IMR-90 (cell line): ENCODE data around the gene NCKAP5L. TPM values are rescaled to one million over a fixed set of nuclear protein-coding genes. Genes with fewer than 3 reads are reported as not detected.

Experiments used
- ATAC-seq: fragments of 200-7000 bp; cut with Tn5 transposase; 2 replicates; pipeline ENCODE4 v1.9.1; 2020; ENCODE audit warnings: low read depth, mild to moderate bottlenecking, moderate library complexity
- BruUV-seq: library from RNA; stranded (reverse); fragments of 400-500 nt; replicated peaks from 2 replicates; lab custom pipeline; 2021; lab: Mats Ljungman, UMichigan
- CTCF ChIA-PET: fragments of 300-600 bp; formaldehyde crosslinking; extraction: SDS; loops from one replicate; lab custom pipeline; 2021; ENCODE audit warnings: antibody characterized with exemption; lab: Yijun Ruan, JAX
- POLR2A ChIA-PET: fragments of 300-600 bp; sonication (Branson Sonifier 250); formaldehyde crosslinking; loops from one replicate; lab custom pipeline; 2022; ENCODE audit warnings: antibody characterized with exemption; ENCODE audit not compliant: unreplicated experiment; lab: Charles Lee
- DNase-seq: peaks from one replicate; pipeline ENCODE4 v3.0.0; 2013
- H2AFZ ChIP-seq: replicated peaks from 2 replicates; pipeline ENCODE3; 2013; ENCODE audit warnings: low read length, mild to moderate bottlenecking; ENCODE audit not compliant: poor library complexity
- H2AK5ac ChIP-seq: 2 replicates; pipeline ENCODE4 v1.6.1; 2013; ENCODE audit warnings: low read depth, low read length, inconsistent platforms
- H2AK9ac ChIP-seq: replicated peaks from 2 replicates; pipeline ENCODE3; 2013; ENCODE audit warnings: mild to moderate bottlenecking, low read depth, low read length, moderate library complexity; ENCODE audit not compliant: poor library complexity
- H2BK120ac ChIP-seq: 2 replicates; pipeline ENCODE4 v1.6.1; 2013; ENCODE audit warnings: low read depth, low read length, inconsistent platforms
- H2BK15ac ChIP-seq: 3 replicates; pipeline ENCODE4 v1.6.1; 2013; ENCODE audit warnings: low read depth, low read length, inconsistent platforms
- H2BK20ac ChIP-seq: 2 replicates; pipeline ENCODE4 v1.6.1; 2013; ENCODE audit warnings: low read depth, mild to moderate bottlenecking, inconsistent platforms, low read length, moderate library complexity
- H2BK5ac ChIP-seq: 2 replicates; pipeline ENCODE4 v1.6.1; 2013; ENCODE audit warnings: mild to moderate bottlenecking, low read depth, low read length, inconsistent platforms; ENCODE audit not compliant: poor library complexity, severe bottlenecking
- H3K14ac ChIP-seq: replicated peaks from 2 replicates; pipeline ENCODE4 v1.6.1; 2013; ENCODE audit warnings: low read depth, low read length, inconsistent platforms
- H3K18ac ChIP-seq: 2 replicates; pipeline ENCODE4 v1.6.1; 2013; ENCODE audit warnings: low read depth, low read length, control low read depth
- H3K23ac ChIP-seq: 2 replicates; pipeline ENCODE4 v1.6.1; 2013; ENCODE audit warnings: low read depth, low read length, inconsistent platforms
- H3K27ac ChIP-seq: 2 replicates; pipeline ENCODE4 v1.5.1; 2013; ENCODE audit warnings: mild to moderate bottlenecking, control low read depth, low read length; ENCODE audit not compliant: insufficient read depth
- H3K27me3 ChIP-seq: 2 replicates; pipeline ENCODE4 v1.6.1; 2013; ENCODE audit warnings: low read length; ENCODE audit not compliant: control insufficient read depth, insufficient read depth
- H3K36me3 ChIP-seq: 2 replicates; pipeline ENCODE4 v1.6.1; 2013; ENCODE audit warnings: low read length, mixed read lengths; ENCODE audit not compliant: control insufficient read depth, insufficient read depth
- H3K4ac ChIP-seq: 2 replicates; pipeline ENCODE4 v1.6.1; 2013; ENCODE audit warnings: low read depth, low read length, inconsistent platforms
- H3K4me1 ChIP-seq: 2 replicates; pipeline ENCODE4 v1.6.1; 2013; ENCODE audit warnings: low read length, mixed read lengths; ENCODE audit not compliant: control insufficient read depth, insufficient read depth
- H3K4me2 ChIP-seq: 2 replicates; pipeline ENCODE4 v1.6.1; 2013; ENCODE audit warnings: low read depth, mild to moderate bottlenecking, control low read depth, low read length, moderate library complexity
- H3K4me3 ChIP-seq: 2 replicates; pipeline ENCODE4 v1.5.1; 2013; ENCODE audit warnings: low read depth, mild to moderate bottlenecking, control low read depth, low read length, moderate library complexity; ENCODE audit not compliant: insufficient read depth
- H3K56ac ChIP-seq: 2 replicates; pipeline ENCODE4 v1.6.1; 2013; ENCODE audit warnings: low read length, inconsistent platforms; ENCODE audit not compliant: insufficient read depth; ENCODE audit errors: extremely low read depth
- H3K79me1 ChIP-seq, 2 experiments: 2 replicates each; pipeline ENCODE4 v1.6.1; 2013; ENCODE audit warnings: low read length in 2 of 2, inconsistent platforms in 1 of 2, low read depth in 1 of 2
- H3K9ac ChIP-seq: 2 replicates; pipeline ENCODE4 v1.6.1; 2013; ENCODE audit warnings: low read depth, low read length, control low read depth
- H3K9me1 ChIP-seq: 2 replicates; pipeline ENCODE4 v1.6.1; 2013; ENCODE audit warnings: low read length, inconsistent platforms; ENCODE audit not compliant: insufficient read depth
- H3K9me3 ChIP-seq: 2 replicates; pipeline ENCODE4 v1.6.1; 2013; ENCODE audit warnings: low read length; ENCODE audit not compliant: control insufficient read depth, insufficient read depth
- H4K20me1 ChIP-seq: 2 replicates; pipeline ENCODE4 v1.6.1; 2013; ENCODE audit warnings: low read length, inconsistent platforms; ENCODE audit not compliant: insufficient read depth
- H4K5ac ChIP-seq: 2 replicates; pipeline ENCODE4 v1.6.1; 2013; ENCODE audit warnings: mild to moderate bottlenecking, low read depth, low read length, control low read depth
- H4K8ac ChIP-seq, 2 experiments: 2 replicates each; pipeline ENCODE4 v1.6.1; 2013; ENCODE audit warnings: low read depth in 2 of 2, low read length in 2 of 2, control low read depth in 1 of 2, inconsistent platforms in 1 of 2
- H4K91ac ChIP-seq: 2 replicates; pipeline ENCODE4 v1.6.1; 2013; ENCODE audit warnings: low read depth, low read length, inconsistent platforms; ENCODE audit not compliant: insufficient read depth
- MAFK ChIP-seq: IDR thresholded peaks from 2 replicates; pipeline ENCODE4 v1.6.1; 2012; ENCODE audit warnings: low read depth, low read length, improper control_type of control experiment
- MAZ ChIP-seq: IDR thresholded peaks from 2 replicates; pipeline ENCODE4 v1.6.1; 2012; ENCODE audit warnings: low read depth, mild to moderate bottlenecking, low read length, improper control_type of control experiment, moderate library complexity, borderline replicate concordance
- MXI1 ChIP-seq: IDR thresholded peaks from 2 replicates; pipeline ENCODE4 v1.6.1; 2012; ENCODE audit warnings: low read depth, mild to moderate bottlenecking, low read length, moderate library complexity, borderline replicate concordance
- RFX5 ChIP-seq: IDR thresholded peaks from 2 replicates; pipeline ENCODE4 v1.8.0; 2012; ENCODE audit warnings: low read depth, mild to moderate bottlenecking, low read length, moderate library complexity
- WGBS, 2 experiments: methylation state at CpG; one replicate each; pipeline versions ENCODE4 v1.1.5 to v1.1.7; 2013; ENCODE audit warnings: missing lambda C conversion rate in 2 of 2; ENCODE audit not compliant: insufficient read length in 1 of 2; ENCODE audit errors: extremely low coverage in 2 of 2; 5-methylcytosine and 5-hydroxymethylcytosine counted together
- dilution Hi-C: fragments of 300-500 bp; cut with HindIII; formaldehyde crosslinking; loops from one replicate; pipeline ENCODE4 v1.14.3; 2018; ENCODE audit warnings: low sequenced_read_pairs; ENCODE audit not compliant: unreplicated experiment
- in situ Hi-C: fragments of 300-500 bp; cut with MboI; formaldehyde crosslinking; loops from 3 replicates; pipeline ENCODE4 v1.14.3; 2019; ENCODE audit warnings: low sequenced_read_pairs, inconsistent platforms, mixed read lengths
- intact Hi-C: fragments of 100-400 bp; cut with micrococcal nuclease; formaldehyde crosslinking; loops from 2 replicates; pipeline ENCODE4 v1.10.0; 2022
- polyA plus RNA-seq, 3 experiments: library from polyadenylated mRNA; depleted of rRNA; stranded (reverse); fragments of >200 nt; gene quantifications; 2 replicates each; pipeline ENCODE4 v1.2.3, GENCODE V29; 2012; ENCODE audit warnings: low replicate concordance in 1 of 3
- total RNA-seq: library from RNA; depleted of rRNA; stranded (reverse); fragments of >200 nt; gene quantifications from 2 replicates; pipeline ENCODE4 v1.2.3, GENCODE V29; 2012
- TF ChIP-seq, protein P1 (sequence below): fragments of 150-350 bp; IDR thresholded peaks from 2 replicates; pipeline ENCODE4 v1.6.1; 2016; ENCODE audit warnings: low read depth, mild to moderate bottlenecking, low read length, moderate library complexity, borderline replicate concordance
- TF ChIP-seq, protein P2 (sequence below): fragments of 150-350 bp; IDR thresholded peaks from 2 replicates; pipeline ENCODE4 v1.6.1; 2017; ENCODE audit warnings: mild to moderate bottlenecking, antibody characterized with exemption, low read length, low read depth

NCKAP5L gene
- total and polyA plus RNA-seq, 2 of the 4 experiments (the other 2 are of a cell fraction), result 6.1 to 14.4 TPM

DNA sequence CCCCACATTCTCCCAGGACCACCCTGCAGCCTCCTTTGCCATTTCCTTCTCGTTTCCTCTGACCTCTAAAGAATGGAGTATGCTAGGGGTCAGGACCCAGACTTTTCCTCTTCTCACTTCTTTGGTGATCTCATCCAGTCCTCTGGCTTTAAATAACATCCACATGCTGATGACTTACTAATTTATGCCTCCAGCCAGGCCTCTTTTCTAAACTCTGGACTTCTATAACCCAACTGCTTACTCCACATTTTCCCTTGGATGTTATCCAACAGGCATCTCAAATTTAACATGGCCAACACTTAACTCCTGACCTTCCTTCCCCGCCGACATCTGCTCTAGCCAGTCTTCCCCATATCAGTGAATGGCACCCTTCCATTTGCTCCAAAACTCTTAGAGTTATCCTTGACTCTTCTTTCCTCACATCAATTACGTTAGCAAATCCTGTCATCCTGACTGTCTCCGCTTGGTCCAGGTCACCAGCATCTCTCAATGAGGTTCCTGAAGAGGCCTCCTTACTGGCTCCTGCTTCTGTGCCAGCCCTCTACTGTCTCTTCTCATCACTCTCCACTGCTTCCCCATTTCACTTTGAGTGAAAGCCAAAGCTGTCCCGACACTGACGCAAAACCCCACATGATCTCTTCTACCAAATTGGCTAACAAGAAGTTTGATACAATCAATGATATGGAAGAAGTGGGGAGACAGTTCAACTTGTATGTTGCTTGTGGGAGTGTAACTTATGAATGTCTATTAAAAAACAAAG is 44.1 kb downstream of the NCKAP5L start:
- Histone ChIP-seq H3K9me3 (no peaks in the 10 kb centered on the region), H3K4me3 (no peak overlapping the region), H3K36me3 (no peaks in the 10 kb centered on the region), H3K4me1 (peaks cover 9% of the 10 kb centered on the region), H3K14ac (peak overlapping the region; percentile 17; the same call in 1 of the 2 replicates), H3K9ac (no peak overlapping the region), H2BK5ac (peak overlapping the region; percentile 18), H3K23ac (no peak overlapping the region), H2AK9ac (no peak overlapping the region), H4K5ac (no peak overlapping the region), H3K79me1 (no peaks in the 10 kb centered on the region), H4K20me1 (peaks cover 10% of the 10 kb centered on the region; the same call in 1 of the 2 replicates), H3K27ac (no peak overlapping the region; the same call in 1 of the 2 replicates), H2BK15ac (peak overlapping the region; percentile 39; the same call in 1 of the 3 replicates), H3K4ac (peak overlapping the region; percentile 54), H2AFZ (no peak overlapping the region), H4K91ac (no peak overlapping the region), H4K8ac (peak overlapping the region in 1 of 2 experiments; percentile 3; a peak in 1 of 4 replicates), H2AK5ac (peak overlapping the region; percentile 36; the same call in 1 of the 2 replicates), H3K9me1 (peaks cover 14% of the 10 kb centered on the region), H2BK20ac (peak overlapping the region; percentile 9; the same call in 1 of the 2 replicates), H3K18ac (no peak overlapping the region), H3K27me3 (peaks cover 3% of the 10 kb centered on the region; the same call in 1 of the 2 replicates), H3K4me2 (no peak overlapping the region), H2BK120ac (peak overlapping the region; percentile 25; the same call in 1 of the 2 replicates), H3K56ac (no peak overlapping the region)
- CTCF ChIA-PET, result interaction anchor here (0.6 to 1.0 kb wide), 2 partner anchors 35 to 272 kb away, joined by 3 to 5 read pairs; no protein-coding TSS in a partner anchor
- 13% methylated on average over 2 of the region's 7 CpGs; no CpG with 5 or more reads in 1 of the 2 experiments for WGBS, 2 experiments
- dilution Hi-C loops (no loop called here), in situ Hi-C loops (no loop called here), intact Hi-C loops (no loop called here)
- BruUV-seq, result no TSS peak
- peak; percentile 80 for ATAC-seq
- TF ChIP-seq MAZ (no peak), RFX5 (no peak), MXI1 (no peak), MAFK (0 out of 2 replicates have a peak, but pooled peaks have one; percentile 27)
- TF ChIP-seq, protein P1, sequence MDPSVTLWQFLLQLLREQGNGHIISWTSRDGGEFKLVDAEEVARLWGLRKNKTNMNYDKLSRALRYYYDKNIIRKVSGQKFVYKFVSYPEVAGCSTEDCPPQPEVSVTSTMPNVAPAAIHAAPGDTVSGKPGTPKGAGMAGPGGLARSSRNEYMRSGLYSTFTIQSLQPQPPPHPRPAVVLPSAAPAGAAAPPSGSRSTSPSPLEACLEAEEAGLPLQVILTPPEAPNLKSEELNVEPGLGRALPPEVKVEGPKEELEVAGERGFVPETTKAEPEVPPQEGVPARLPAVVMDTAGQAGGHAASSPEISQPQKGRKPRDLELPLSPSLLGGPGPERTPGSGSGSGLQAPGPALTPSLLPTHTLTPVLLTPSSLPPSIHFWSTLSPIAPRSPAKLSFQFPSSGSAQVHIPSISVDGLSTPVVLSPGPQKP, result no peak
- TF ChIP-seq, protein P2, sequence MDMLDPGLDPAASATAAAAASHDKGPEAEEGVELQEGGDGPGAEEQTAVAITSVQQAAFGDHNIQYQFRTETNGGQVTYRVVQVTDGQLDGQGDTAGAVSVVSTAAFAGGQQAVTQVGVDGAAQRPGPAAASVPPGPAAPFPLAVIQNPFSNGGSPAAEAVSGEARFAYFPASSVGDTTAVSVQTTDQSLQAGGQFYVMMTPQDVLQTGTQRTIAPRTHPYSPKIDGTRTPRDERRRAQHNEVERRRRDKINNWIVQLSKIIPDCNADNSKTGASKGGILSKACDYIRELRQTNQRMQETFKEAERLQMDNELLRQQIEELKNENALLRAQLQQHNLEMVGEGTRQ, result peak; percentile 19; the same call in 1 of the 2 replicates
- DNase-seq, result peak; percentile 89
- POLR2A ChIA-PET, result no interaction called here
